Hepatocyte (in vitro differentiated cells): Measurements from ENCODE around the gene RBFOX2. TPM values are rescaled to one million over a fixed set of nuclear protein-coding genes. Genes with fewer than 3 reads are reported as not detected.
A peak's percentile ranks its signal among the peaks of the same experiment; 100 is the strongest.

Experiments used
- DNase-seq: peaks from one replicate; pipeline ENCODE4 v3.0.0-alpha.2; 2016; ENCODE audit warnings: low spot score
- H2AFZ ChIP-seq: fragments of 200-600 bp; sonication (generic); 2 replicates; pipeline ENCODE4 v1.6.0; 2016; ENCODE audit warnings: antibody characterized with exemption, mild to moderate bottlenecking
- H3K27ac ChIP-seq: fragments of 200-600 bp; sonication (generic); 2 replicates; pipeline ENCODE4 v1.5.1; 2016; ENCODE audit warnings: mild to moderate bottlenecking
- H3K27me3 ChIP-seq: fragments of 200-600 bp; sonication (generic); 2 replicates; pipeline ENCODE4 v1.6.1; 2016
- H3K36me3 ChIP-seq: fragments of 200-600 bp; sonication (generic); replicated peaks from 2 replicates; pipeline ENCODE4 v1.5.1; 2016; ENCODE audit warnings: low read depth; ENCODE audit not compliant: insufficient read depth
- H3K4me1 ChIP-seq: fragments of 200-600 bp; sonication (generic); 2 replicates; pipeline ENCODE4 v1.5.1; 2016; ENCODE audit warnings: mild to moderate bottlenecking, moderate library complexity; ENCODE audit not compliant: insufficient read depth
- H3K4me2 ChIP-seq: fragments of 200-600 bp; sonication (generic); 2 replicates; pipeline ENCODE4 v1.6.0; 2016
- H3K4me3 ChIP-seq: fragments of 200-600 bp; sonication (generic); 2 replicates; pipeline ENCODE4 v1.5.1; 2016; ENCODE audit warnings: mild to moderate bottlenecking
- H3K79me2 ChIP-seq: fragments of 200-600 bp; sonication (generic); 2 replicates; pipeline ENCODE4 v1.6.0; 2017; ENCODE audit warnings: mild to moderate bottlenecking
- H3K9me2 ChIP-seq: fragments of 200-600 bp; sonication (generic); replicated peaks from 2 replicates; pipeline ENCODE4 v1.6.0; 2017; ENCODE audit warnings: mild to moderate bottlenecking; ENCODE audit not compliant: insufficient read depth
- H3K9me3 ChIP-seq: fragments of 200-600 bp; sonication (generic); 2 replicates; pipeline ENCODE4 v1.5.1; 2016; ENCODE audit warnings: low read depth, mild to moderate bottlenecking
- H4K20me1 ChIP-seq: fragments of 200-600 bp; sonication (generic); 2 replicates; pipeline ENCODE4 v1.6.0; 2016; ENCODE audit warnings: mild to moderate bottlenecking; ENCODE audit not compliant: insufficient read depth, poor library complexity, severe bottlenecking
- EZH2 ChIP-seq: fragments of 200-600 bp; sonication (generic); IDR thresholded peaks from 2 replicates; pipeline ENCODE4 v1.6.1; 2016; ENCODE audit warnings: antibody characterized with exemption, mild to moderate bottlenecking, borderline replicate concordance
- EZH2phosphoT487 ChIP-seq: fragments of 200-600 bp; sonication (generic); IDR thresholded peaks from one replicate; pipeline ENCODE4 v1.6.1; 2018; ENCODE audit warnings: antibody characterized with exemption, mild to moderate bottlenecking, low read depth, moderate library complexity; ENCODE audit not compliant: unreplicated experiment, severe bottlenecking
- WGBS: methylation state at CpG from one replicate; pipeline ENCODE4 v1.1.6; 2016; ENCODE audit warnings: low lambda C conversion rate; ENCODE audit errors: missing lambda C conversion rate; 5-methylcytosine and 5-hydroxymethylcytosine counted together
- polyA plus RNA-seq: library from polyadenylated mRNA; unstranded; fragments of >200 nt; fragmentation: Nextera tagmentation; extraction: Ambion mirVana; gene quantifications from 2 replicates; pipeline ENCODE4 v1.2.1, GENCODE V29; 2016
- total RNA-seq: library from RNA; depleted of rRNA; stranded (reverse); fragments of >200 nt; gene quantifications from 2 replicates; pipeline ENCODE4 v1.2.3, GENCODE V29; 2014
- TF ChIP-seq, protein P1 (sequence below): fragments of 200-600 bp; sonication (generic); IDR thresholded peaks from 2 replicates; pipeline ENCODE4 v1.5.1; 2016; ENCODE audit warnings: antibody characterized with exemption, mild to moderate bottlenecking; ENCODE audit not compliant: poor library complexity

RBFOX2 gene
- total and polyA plus RNA-seq, 2 experiments from 2014 or later: 76.7 to 133 TPM

DNA sequence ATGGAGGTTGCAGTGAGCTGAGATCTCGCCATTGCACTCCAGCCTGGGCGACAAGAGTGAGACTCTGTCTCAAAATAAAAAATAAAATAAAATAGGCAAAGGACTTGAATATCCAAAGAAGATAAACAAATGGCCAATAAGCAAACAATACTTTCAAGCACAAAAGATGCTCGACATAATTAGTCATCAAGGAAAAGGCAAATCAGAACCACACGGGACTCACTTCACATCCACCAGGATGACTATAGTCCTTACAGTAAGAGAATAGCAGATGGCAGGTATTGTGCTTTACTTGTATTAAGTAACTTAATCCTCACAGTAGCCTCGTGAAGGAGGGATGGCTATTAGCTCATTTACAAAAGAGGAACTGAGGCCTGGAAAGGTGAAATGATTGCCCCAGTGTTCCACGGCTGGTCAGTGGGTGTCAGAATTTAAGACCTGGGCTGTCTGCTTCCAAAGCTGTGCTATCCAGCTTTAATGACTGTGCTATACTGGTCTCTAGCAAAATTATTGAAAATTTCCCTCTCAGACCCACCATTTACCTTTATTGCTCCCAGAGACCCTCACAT is 40.2 kb upstream of the RBFOX2 start:
- DNase-seq: no peak
- H3K9me2 ChIP-seq: no peaks in the 10 kb centered on the region
- no peak overlapping the region for H3K4me2 ChIP-seq
- H4K20me1 ChIP-seq: no peaks in the 10 kb centered on the region
- H3K27ac ChIP-seq: no peak overlapping the region
- H3K4me3 ChIP-seq: no peak overlapping the region
- no peaks in the 10 kb centered on the region for H3K79me2 ChIP-seq
- H3K36me3 ChIP-seq: no peaks in the 10 kb centered on the region
- H3K27me3 ChIP-seq: no peaks in the 10 kb centered on the region
- H2AFZ ChIP-seq: no peak overlapping the region
- H3K4me1 ChIP-seq: peaks cover 4% of the 10 kb centered on the region
- TF ChIP-seq EZH2 (no peak), EZH2phosphoT487 (no peak)
- TF ChIP-seq, protein P1, sequence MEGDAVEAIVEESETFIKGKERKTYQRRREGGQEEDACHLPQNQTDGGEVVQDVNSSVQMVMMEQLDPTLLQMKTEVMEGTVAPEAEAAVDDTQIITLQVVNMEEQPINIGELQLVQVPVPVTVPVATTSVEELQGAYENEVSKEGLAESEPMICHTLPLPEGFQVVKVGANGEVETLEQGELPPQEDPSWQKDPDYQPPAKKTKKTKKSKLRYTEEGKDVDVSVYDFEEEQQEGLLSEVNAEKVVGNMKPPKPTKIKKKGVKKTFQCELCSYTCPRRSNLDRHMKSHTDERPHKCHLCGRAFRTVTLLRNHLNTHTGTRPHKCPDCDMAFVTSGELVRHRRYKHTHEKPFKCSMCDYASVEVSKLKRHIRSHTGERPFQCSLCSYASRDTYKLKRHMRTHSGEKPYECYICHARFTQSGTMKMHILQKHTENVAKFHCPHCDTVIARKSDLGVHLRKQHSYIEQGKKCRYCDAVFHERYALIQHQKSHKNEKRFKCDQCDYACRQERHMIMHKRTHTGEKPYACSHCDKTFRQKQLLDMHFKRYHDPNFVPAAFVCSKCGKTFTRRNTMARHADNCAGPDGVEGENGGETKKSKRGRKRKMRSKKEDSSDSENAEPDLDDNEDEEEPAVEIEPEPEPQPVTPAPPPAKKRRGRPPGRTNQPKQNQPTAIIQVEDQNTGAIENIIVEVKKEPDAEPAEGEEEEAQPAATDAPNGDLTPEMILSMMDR: no peak
- H3K9me3 ChIP-seq: no peaks in the 10 kb centered on the region
- WGBS: 71% methylated on average over 6 of the region's 6 CpGs

DNA sequence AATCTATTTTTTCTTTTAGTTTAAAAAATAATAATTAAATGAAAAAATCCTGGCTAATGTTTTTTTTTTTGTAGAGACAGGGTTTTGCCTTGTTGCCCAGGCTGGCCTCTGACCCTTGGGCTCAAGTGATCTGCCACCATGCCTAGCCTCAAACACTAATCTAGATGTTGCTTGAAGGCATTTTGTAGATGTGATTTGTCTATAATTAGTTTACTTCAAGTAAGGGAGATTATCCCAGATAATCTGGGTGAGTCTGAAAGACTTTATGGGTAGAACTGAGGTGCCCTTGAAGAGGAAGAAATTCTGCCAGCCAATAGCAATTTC is 38.6 kb upstream of the RBFOX2 start:
- no peak for DNase-seq
- H3K79me2 ChIP-seq: no peaks in the 10 kb centered on the region

DNA sequence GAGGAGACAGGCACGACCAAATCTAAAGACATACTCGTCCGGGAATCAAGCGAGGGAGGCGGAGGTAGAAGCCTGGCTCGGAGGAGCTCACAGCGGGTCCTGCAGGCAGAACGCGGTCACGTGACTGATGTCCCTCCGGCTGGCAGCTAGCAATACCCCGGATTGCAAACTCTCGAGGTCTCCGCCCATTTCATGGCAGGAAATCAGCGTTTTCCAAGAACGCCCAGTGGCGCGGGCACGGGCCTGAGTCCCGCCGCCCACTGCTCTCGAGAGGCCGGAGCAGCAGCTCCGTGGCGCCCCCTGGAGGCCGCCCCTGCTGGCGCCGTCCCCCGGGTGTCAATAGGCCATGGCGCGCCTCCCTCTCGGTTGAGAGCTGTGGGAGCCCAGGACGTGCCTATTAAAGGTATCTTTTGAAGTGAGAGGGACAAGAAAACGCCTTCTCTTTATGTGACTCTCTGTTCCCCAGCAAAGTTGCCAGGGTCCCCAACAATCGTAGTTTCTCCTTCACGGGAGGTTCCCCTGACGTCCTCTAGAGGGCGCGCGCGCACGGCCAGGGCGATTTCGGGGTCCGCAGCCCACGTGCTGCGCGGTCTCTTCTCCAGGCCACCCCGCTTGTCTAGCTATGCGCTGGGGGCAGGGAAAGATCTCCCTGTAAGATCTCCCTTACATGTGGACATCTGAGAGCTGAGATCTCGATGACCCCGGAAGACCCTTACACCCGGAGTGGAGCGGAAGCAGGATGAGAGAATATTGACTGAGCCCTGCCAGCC is 37.3 kb upstream of the RBFOX2 start:
- H3K9me2 ChIP-seq: no peaks in the 10 kb centered on the region
- no peaks in the 10 kb centered on the region for H3K9me3 ChIP-seq
- peak overlapping the region; percentile 85 for H3K4me2 ChIP-seq
- no peak for TF ChIP-seq EZH2
- TF ChIP-seq, protein P1: peak; percentile 100
- H3K4me3 ChIP-seq: peak overlapping the region; percentile 48
- H3K4me1 ChIP-seq: peaks cover 4% of the 10 kb centered on the region
- peak overlapping the region; percentile 91 for H2AFZ ChIP-seq
- no peaks in the 10 kb centered on the region for H4K20me1 ChIP-seq
- peak overlapping the region; percentile 91 for H3K27ac ChIP-seq
- peak; percentile 97 for DNase-seq
- H3K36me3 ChIP-seq: no peaks in the 10 kb centered on the region
- WGBS: 7% methylated on average over 54 of the region's 54 CpGs
- H3K27me3 ChIP-seq: no peaks in the 10 kb centered on the region
- no peaks in the 10 kb centered on the region for H3K79me2 ChIP-seq

More for the DNA sequence above, 38.6 kb upstream of the RBFOX2 start:
- no peaks in the 10 kb centered on the region for H3K9me3 ChIP-seq
- H3K4me3 ChIP-seq: no peak overlapping the region
- H4K20me1 ChIP-seq: no peaks in the 10 kb centered on the region
- no peak overlapping the region for H2AFZ ChIP-seq
- H3K36me3 ChIP-seq: no peaks in the 10 kb centered on the region
- no peaks in the 10 kb centered on the region for H3K27me3 ChIP-seq
- H3K9me2 ChIP-seq: no peaks in the 10 kb centered on the region
- no peak for TF ChIP-seq EZH2
- peaks cover 4% of the 10 kb centered on the region for H3K4me1 ChIP-seq
- no peak overlapping the region for H3K4me2 ChIP-seq
- no peak overlapping the region for H3K27ac ChIP-seq

DNA sequence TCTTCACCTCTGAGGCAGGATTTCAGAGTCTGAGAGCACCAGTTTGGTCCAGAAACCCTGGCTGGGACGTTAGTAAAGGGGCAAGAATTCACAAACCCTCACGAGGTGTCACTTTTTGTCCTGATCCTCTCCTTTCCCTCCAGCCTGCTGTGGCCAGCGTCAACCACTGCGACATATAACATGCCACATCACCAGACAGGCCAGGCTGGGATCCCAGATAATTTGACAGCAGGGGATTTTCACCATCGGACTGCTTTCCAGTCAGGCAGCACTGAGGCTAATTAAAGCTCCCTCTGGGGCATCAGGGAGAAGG is 36.8 kb upstream of the RBFOX2 start:
- Histone ChIP-seq H3K4me1 (peaks cover 4% of the 10 kb centered on the region), H3K4me3 (no peak overlapping the region), H3K27me3 (no peaks in the 10 kb centered on the region), H3K27ac (peak overlapping the region; percentile 91), H4K20me1 (no peaks in the 10 kb centered on the region), H3K4me2 (peak overlapping the region; percentile 85), H3K9me2 (no peaks in the 10 kb centered on the region), H3K79me2 (no peaks in the 10 kb centered on the region), H2AFZ (peak overlapping the region; percentile 91), H3K9me3 (no peaks in the 10 kb centered on the region), H3K36me3 (no peaks in the 10 kb centered on the region)
- no peak for DNase-seq
- 4% methylated on average over 5 of the region's 5 CpGs for WGBS
- TF ChIP-seq EZH2phosphoT487 (no peak), EZH2 (no peak)
- TF ChIP-seq, protein P1: no peak
